WTC11 (cell line): ENCODE measurements around the gene OR10G8. TPM values are rescaled to one million over a fixed set of nuclear protein-coding genes. Genes with fewer than 3 reads are reported as not detected.

Source experiments
- ATAC-seq: fragments of 200-7000 bp; cut with Tn5 transposase; 2 replicates; pipeline ENCODE4 v1.10.0; 2021; ENCODE audit warnings: mild to moderate bottlenecking, moderate library complexity
- CTCF ChIA-PET: fragments of 300-600 bp; sonication (Branson Sonifier 250); formaldehyde crosslinking; loops from one replicate; lab custom pipeline; 2021; ENCODE audit warnings: antibody characterized with exemption; lab: Charles Lee
- POLR2A ChIA-PET: fragments of 350-600 bp; sonication (Branson Sonifier 250); formaldehyde crosslinking; loops from one replicate; lab custom pipeline; 2021; ENCODE audit warnings: antibody characterized with exemption; lab: Charles Lee
- DNase-seq: peaks from one replicate; pipeline ENCODE4 v3.0.0; 2021; ENCODE audit warnings: low spot score
- H3K27ac Mint-ChIP-seq: 2 replicates; pipeline ENCODE4 v1.8.0; 2021; ENCODE audit warnings: mixed read lengths
- H3K27me3 Mint-ChIP-seq: 2 replicates; pipeline ENCODE4 v1.8.0; 2021; ENCODE audit warnings: low read depth, mild to moderate bottlenecking, moderate library complexity, mixed read lengths
- H3K36me3 Mint-ChIP-seq: 2 replicates; pipeline ENCODE4 v1.8.0; 2021; ENCODE audit warnings: mixed read lengths
- H3K4me1 Mint-ChIP-seq: 2 replicates; pipeline ENCODE4 v1.8.0; 2022; ENCODE audit warnings: mixed read lengths
- H3K4me3 Mint-ChIP-seq: 2 replicates; pipeline ENCODE4 v1.8.0; 2021; ENCODE audit warnings: mild to moderate bottlenecking, moderate library complexity, mixed read lengths
- H3K9me3 Mint-ChIP-seq: 2 replicates; pipeline ENCODE4 v1.8.0; 2021; ENCODE audit warnings: mixed read lengths
- ELF4 ChIP-seq: sonication (generic); formaldehyde crosslinking; IDR thresholded peaks from 2 replicates; pipeline ENCODE4 v1.8.1; 2022; ENCODE audit warnings: low read depth, mild to moderate bottlenecking, moderate library complexity, missing genetic modification reagents
- KAT7 ChIP-seq: sonication (generic); formaldehyde crosslinking; IDR thresholded peaks from 2 replicates; pipeline ENCODE4 v1.8.1; 2023; ENCODE audit warnings: missing genetic modification reagents, mild to moderate bottlenecking, borderline replicate concordance
- OVOL2 ChIP-seq: fragments of 250-450 bp; sonication (Bioruptor Pico); IDR thresholded peaks from 2 replicates; pipeline ENCODE4 v1.9.0; 2021; ENCODE audit warnings: mild to moderate bottlenecking, borderline replicate concordance
- ZNF138 ChIP-seq: sonication (generic); formaldehyde crosslinking; conservative IDR thresholded peaks from 2 replicates; pipeline ENCODE4 v1.8.1; 2022; ENCODE audit warnings: mild to moderate bottlenecking, moderate library complexity, missing genetic modification reagents
- ZNF232 ChIP-seq: sonication (generic); formaldehyde crosslinking; IDR thresholded peaks from 2 replicates; pipeline ENCODE4 v1.8.0; 2022; ENCODE audit warnings: mild to moderate bottlenecking, missing genetic modification reagents
- ZNF396 ChIP-seq: fragments of 250-450 bp; sonication (Bioruptor Pico); IDR thresholded peaks from 2 replicates; pipeline ENCODE4 v1.8.0; 2021; ENCODE audit warnings: mild to moderate bottlenecking, moderate library complexity, borderline replicate concordance
- total RNA-seq: library from RNA; stranded (reverse); gene quantifications from 3 replicates; pipeline ENCODE4 v1.2.3, GENCODE V29; 2021
- TF ChIP-seq, protein P1 (sequence below): sonication (generic); formaldehyde crosslinking; IDR thresholded peaks from 2 replicates; pipeline ENCODE4 v1.8.0; 2022; ENCODE audit warnings: missing genetic modification reagents
- TF ChIP-seq, protein P2 (sequence below): fragments of 250-450 bp; sonication (Bioruptor Pico); IDR thresholded peaks from 2 replicates; pipeline ENCODE4 v1.9.0; 2021; ENCODE audit warnings: mild to moderate bottlenecking, borderline replicate concordance
- TF ChIP-seq, protein P3 (sequence below): sonication (generic); formaldehyde crosslinking; IDR thresholded peaks from 2 replicates; pipeline ENCODE4 v1.8.0; 2023; ENCODE audit warnings: mild to moderate bottlenecking, missing genetic modification reagents
- TF ChIP-seq, protein P4 (sequence below): sonication (generic); formaldehyde crosslinking; IDR thresholded peaks from 2 replicates; pipeline ENCODE4 v1.8.1; 2023; ENCODE audit warnings: mild to moderate bottlenecking, missing genetic modification reagents

OR10G8 gene
- total RNA-seq, 1 experiment from 2014 or later: not detected

GRCh38 chr11:124075492-124075840, 48.9 kb downstream of the OR10G8 start (continued):
- TF ChIP-seq, protein P1, sequence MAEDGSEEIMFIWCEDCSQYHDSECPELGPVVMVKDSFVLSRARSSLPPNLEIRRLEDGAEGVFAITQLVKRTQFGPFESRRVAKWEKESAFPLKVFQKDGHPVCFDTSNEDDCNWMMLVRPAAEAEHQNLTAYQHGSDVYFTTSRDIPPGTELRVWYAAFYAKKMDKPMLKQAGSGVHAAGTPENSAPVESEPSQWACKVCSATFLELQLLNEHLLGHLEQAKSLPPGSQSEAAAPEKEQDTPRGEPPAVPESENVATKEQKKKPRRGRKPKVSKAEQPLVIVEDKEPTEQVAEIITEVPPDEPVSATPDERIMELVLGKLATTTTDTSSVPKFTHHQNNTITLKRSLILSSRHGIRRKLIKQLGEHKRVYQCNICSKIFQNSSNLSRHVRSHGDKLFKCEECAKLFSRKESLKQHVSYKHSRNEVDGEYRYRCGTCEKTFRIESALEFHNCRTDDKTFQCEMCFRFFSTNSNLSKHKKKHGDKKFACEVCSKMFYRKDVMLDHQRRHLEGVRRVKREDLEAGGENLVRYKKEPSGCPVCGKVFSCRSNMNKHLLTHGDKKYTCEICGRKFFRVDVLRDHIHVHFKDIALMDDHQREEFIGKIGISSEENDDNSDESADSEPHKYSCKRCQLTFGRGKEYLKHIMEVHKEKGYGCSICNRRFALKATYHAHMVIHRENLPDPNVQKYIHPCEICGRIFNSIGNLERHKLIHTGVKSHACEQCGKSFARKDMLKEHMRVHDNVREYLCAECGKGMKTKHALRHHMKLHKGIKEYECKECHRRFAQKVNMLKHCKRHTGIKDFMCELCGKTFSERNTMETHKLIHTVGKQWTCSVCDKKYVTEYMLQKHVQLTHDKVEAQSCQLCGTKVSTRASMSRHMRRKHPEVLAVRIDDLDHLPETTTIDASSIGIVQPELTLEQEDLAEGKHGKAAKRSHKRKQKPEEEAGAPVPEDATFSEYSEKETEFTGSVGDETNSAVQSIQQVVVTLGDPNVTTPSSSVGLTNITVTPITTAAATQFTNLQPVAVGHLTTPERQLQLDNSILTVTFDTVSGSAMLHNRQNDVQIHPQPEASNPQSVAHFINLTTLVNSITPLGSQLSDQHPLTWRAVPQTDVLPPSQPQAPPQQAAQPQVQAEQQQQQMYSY (CRISPR knock-in tag): no peak
- TF ChIP-seq OVOL2 (CRISPR knock-in tag): no peak

- no peaks in the 10 kb centered on the region for H3K27me3 Mint-ChIP-seq
- DNase-seq (peak; percentile 26), ATAC-seq (peak; percentile 54)
- peaks cover 10% of the 10 kb centered on the region for H3K4me1 Mint-ChIP-seq
- TF ChIP-seq, protein P2, sequence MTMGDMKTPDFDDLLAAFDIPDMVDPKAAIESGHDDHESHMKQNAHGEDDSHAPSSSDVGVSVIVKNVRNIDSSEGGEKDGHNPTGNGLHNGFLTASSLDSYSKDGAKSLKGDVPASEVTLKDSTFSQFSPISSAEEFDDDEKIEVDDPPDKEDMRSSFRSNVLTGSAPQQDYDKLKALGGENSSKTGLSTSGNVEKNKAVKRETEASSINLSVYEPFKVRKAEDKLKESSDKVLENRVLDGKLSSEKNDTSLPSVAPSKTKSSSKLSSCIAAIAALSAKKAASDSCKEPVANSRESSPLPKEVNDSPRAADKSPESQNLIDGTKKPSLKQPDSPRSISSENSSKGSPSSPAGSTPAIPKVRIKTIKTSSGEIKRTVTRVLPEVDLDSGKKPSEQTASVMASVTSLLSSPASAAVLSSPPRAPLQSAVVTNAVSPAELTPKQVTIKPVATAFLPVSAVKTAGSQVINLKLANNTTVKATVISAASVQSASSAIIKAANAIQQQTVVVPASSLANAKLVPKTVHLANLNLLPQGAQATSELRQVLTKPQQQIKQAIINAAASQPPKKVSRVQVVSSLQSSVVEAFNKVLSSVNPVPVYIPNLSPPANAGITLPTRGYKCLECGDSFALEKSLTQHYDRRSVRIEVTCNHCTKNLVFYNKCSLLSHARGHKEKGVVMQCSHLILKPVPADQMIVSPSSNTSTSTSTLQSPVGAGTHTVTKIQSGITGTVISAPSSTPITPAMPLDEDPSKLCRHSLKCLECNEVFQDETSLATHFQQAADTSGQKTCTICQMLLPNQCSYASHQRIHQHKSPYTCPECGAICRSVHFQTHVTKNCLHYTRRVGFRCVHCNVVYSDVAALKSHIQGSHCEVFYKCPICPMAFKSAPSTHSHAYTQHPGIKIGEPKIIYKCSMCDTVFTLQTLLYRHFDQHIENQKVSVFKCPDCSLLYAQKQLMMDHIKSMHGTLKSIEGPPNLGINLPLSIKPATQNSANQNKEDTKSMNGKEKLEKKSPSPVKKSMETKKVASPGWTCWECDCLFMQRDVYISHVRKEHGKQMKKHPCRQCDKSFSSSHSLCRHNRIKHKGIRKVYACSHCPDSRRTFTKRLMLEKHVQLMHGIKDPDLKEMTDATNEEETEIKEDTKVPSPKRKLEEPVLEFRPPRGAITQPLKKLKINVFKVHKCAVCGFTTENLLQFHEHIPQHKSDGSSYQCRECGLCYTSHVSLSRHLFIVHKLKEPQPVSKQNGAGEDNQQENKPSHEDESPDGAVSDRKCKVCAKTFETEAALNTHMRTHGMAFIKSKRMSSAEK (CRISPR knock-in tag): no peak
- TF ChIP-seq ZNF396 (CRISPR knock-in tag) (no peak), ZNF138 (CRISPR knock-in tag) (no peak), ELF4 (CRISPR knock-in tag) (no peak), KAT7 (CRISPR knock-in tag) (no peak), ZNF232 (CRISPR knock-in tag) (no peak)
- TF ChIP-seq, protein P3, sequence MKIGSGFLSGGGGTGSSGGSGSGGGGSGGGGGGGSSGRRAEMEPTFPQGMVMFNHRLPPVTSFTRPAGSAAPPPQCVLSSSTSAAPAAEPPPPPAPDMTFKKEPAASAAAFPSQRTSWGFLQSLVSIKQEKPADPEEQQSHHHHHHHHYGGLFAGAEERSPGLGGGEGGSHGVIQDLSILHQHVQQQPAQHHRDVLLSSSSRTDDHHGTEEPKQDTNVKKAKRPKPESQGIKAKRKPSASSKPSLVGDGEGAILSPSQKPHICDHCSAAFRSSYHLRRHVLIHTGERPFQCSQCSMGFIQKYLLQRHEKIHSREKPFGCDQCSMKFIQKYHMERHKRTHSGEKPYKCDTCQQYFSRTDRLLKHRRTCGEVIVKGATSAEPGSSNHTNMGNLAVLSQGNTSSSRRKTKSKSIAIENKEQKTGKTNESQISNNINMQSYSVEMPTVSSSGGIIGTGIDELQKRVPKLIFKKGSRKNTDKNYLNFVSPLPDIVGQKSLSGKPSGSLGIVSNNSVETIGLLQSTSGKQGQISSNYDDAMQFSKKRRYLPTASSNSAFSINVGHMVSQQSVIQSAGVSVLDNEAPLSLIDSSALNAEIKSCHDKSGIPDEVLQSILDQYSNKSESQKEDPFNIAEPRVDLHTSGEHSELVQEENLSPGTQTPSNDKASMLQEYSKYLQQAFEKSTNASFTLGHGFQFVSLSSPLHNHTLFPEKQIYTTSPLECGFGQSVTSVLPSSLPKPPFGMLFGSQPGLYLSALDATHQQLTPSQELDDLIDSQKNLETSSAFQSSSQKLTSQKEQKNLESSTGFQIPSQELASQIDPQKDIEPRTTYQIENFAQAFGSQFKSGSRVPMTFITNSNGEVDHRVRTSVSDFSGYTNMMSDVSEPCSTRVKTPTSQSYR: no peak
- TF ChIP-seq, protein P4, sequence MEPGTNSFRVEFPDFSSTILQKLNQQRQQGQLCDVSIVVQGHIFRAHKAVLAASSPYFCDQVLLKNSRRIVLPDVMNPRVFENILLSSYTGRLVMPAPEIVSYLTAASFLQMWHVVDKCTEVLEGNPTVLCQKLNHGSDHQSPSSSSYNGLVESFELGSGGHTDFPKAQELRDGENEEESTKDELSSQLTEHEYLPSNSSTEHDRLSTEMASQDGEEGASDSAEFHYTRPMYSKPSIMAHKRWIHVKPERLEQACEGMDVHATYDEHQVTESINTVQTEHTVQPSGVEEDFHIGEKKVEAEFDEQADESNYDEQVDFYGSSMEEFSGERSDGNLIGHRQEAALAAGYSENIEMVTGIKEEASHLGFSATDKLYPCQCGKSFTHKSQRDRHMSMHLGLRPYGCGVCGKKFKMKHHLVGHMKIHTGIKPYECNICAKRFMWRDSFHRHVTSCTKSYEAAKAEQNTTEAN: no peak
- TF ChIP-seq, protein P1 (CRISPR knock-in tag): no peak
- H3K27ac Mint-ChIP-seq: no peak overlapping the region
- no peaks in the 10 kb centered on the region for H3K9me3 Mint-ChIP-seq
- ChIA-PET POLR2A (no interaction called here), CTCF (interaction anchor here (1.4 to 4.0 kb wide), 3 partner anchors 24 to 118 kb away, joined by 3 to 17 read pairs (median 10); no protein-coding TSS in a partner anchor)
- H3K4me3 Mint-ChIP-seq: peak overlapping the region; percentile 55
- H3K36me3 Mint-ChIP-seq: no peaks in the 10 kb centered on the region
Observed at GRCh38 chr11:124075841-124076651, 49.4 kb downstream of the OR10G8 start.
